ENCODE measurements around the gene L3HYPDH.
A peak's percentile ranks its signal among the peaks of the same experiment; 100 is the strongest.
"Not testable (repeated sequence)": the region's sequence is repeated elsewhere in the genome, so short reads cannot be mapped to it uniquely, and the experiment has no call there.

Gene L3HYPDH

GRCh38 chr14:59478540-59478939, 5.7 kb downstream of the L3HYPDH start:
- DNase-seq (ENCODE audit: low read depth): no peak

GRCh38 chr14:59475709-59476108, 8.5 kb downstream of the L3HYPDH start:
- no peak for DNase-seq (ENCODE audit: low read depth)

- no peak for DNase-seq (ENCODE audit: low read depth)
Measured at GRCh38 chr14:59474172-59474571, 10.0 kb downstream of the L3HYPDH start.

GRCh38 chr14:59465316-59466135, 18.7 kb downstream of the L3HYPDH start, which contains the start of gene GPR135:
Gene GPR135, minus strand, starts transcription at chr14:59465380. Its CDS starts 154 bp downstream, at chr14:59465226.
- DNase-seq (ENCODE audit: low read depth): no peak

GRCh38 chr14:59464486-59465315, 19.5 kb downstream of the L3HYPDH start:
- DNase-seq (ENCODE audit: low read depth): peak; percentile 41

- DNase-seq (ENCODE audit: low read depth): no peak
Measured at GRCh38 chr14:59463787-59464485, 20.3 kb downstream of the L3HYPDH start.

GRCh38 chr14:59461891-59462290, 22.3 kb downstream of the L3HYPDH start:
- no peak for DNase-seq (ENCODE audit: low read depth)

GRCh38 chr14:59460378-59460777, 23.8 kb downstream of the L3HYPDH start:
- no peak for DNase-seq (ENCODE audit: low read depth)

- DNase-seq (ENCODE audit: low read depth): no peak
Measured at GRCh38 chr14:59458486-59458885, 25.7 kb downstream of the L3HYPDH start.

GRCh38 chr14:59455411-59455810, 28.8 kb downstream of the L3HYPDH start:
- no peak for DNase-seq (ENCODE audit: low read depth)

GRCh38 chr14:59454139-59454538, 30.1 kb downstream of the L3HYPDH start:
- DNase-seq (ENCODE audit: low read depth): no peak

- DNase-seq (ENCODE audit: low read depth): no peak
Measured at GRCh38 chr14:59451849-59452248, 32.4 kb downstream of the L3HYPDH start.

- DNase-seq (ENCODE audit: low read depth): no peak
Measured at GRCh38 chr14:59450716-59451115, 33.5 kb downstream of the L3HYPDH start.

- DNase-seq (ENCODE audit: low read depth): not testable (repeated sequence)
Measured at GRCh38 chr14:59448673-59449072, 35.5 kb downstream of the L3HYPDH start.

- DNase-seq (ENCODE audit: low read depth): no peak
Measured at GRCh38 chr14:59439256-59439965, 44.8 kb downstream of the L3HYPDH start.

- no peak for DNase-seq (ENCODE audit: low read depth)
Measured at GRCh38 chr14:59438195-59438647, 46.0 kb downstream of the L3HYPDH start.

GRCh38 chr14:59435987-59436386, 48.2 kb downstream of the L3HYPDH start:
- DNase-seq (ENCODE audit: low read depth): no peak

GRCh38 chr14:59435101-59435500, 49.1 kb downstream of the L3HYPDH start:
- no peak for DNase-seq (ENCODE audit: low read depth)

GRCh38 chr14:59429790-59430189, 54.4 kb downstream of the L3HYPDH start:
- DNase-seq (ENCODE audit: low read depth): no peak

GRCh38 chr14:59428581-59429012, 55.6 kb downstream of the L3HYPDH start:
- DNase-seq (ENCODE audit: low read depth): no peak
